IMR-90 (cell line): ENCODE measurements around the gene INPP5E. TPM values are rescaled to one million over a fixed set of nuclear protein-coding genes. Genes with fewer than 3 reads are reported as not detected.

Experiments
- ATAC-seq: fragments of 200-7000 bp; cut with Tn5 transposase; 2 replicates; pipeline ENCODE4 v1.9.1; 2020; ENCODE audit warnings: low read depth, mild to moderate bottlenecking, moderate library complexity
- BruUV-seq: library from RNA; stranded (reverse); fragments of 400-500 nt; replicated peaks from 2 replicates; lab custom pipeline; 2021; lab: Mats Ljungman, UMichigan
- CTCF ChIA-PET: fragments of 300-600 bp; formaldehyde crosslinking; extraction: SDS; loops from one replicate; lab custom pipeline; 2021; ENCODE audit warnings: antibody characterized with exemption; lab: Yijun Ruan, JAX
- POLR2A ChIA-PET: fragments of 300-600 bp; sonication (Branson Sonifier 250); formaldehyde crosslinking; loops from one replicate; lab custom pipeline; 2022; ENCODE audit warnings: antibody characterized with exemption; ENCODE audit not compliant: unreplicated experiment; lab: Charles Lee
- DNase-seq: peaks from one replicate; pipeline ENCODE4 v3.0.0; 2013
- H2AFZ ChIP-seq: replicated peaks from 2 replicates; pipeline ENCODE3; 2013; ENCODE audit warnings: low read length, mild to moderate bottlenecking; ENCODE audit not compliant: poor library complexity
- H2AK5ac ChIP-seq: 2 replicates; pipeline ENCODE4 v1.6.1; 2013; ENCODE audit warnings: low read depth, low read length, inconsistent platforms
- H2AK9ac ChIP-seq: replicated peaks from 2 replicates; pipeline ENCODE3; 2013; ENCODE audit warnings: mild to moderate bottlenecking, low read depth, low read length, moderate library complexity; ENCODE audit not compliant: poor library complexity
- H2BK120ac ChIP-seq: 2 replicates; pipeline ENCODE4 v1.6.1; 2013; ENCODE audit warnings: low read depth, low read length, inconsistent platforms
- H2BK15ac ChIP-seq: 3 replicates; pipeline ENCODE4 v1.6.1; 2013; ENCODE audit warnings: low read depth, low read length, inconsistent platforms
- H2BK20ac ChIP-seq: 2 replicates; pipeline ENCODE4 v1.6.1; 2013; ENCODE audit warnings: low read depth, mild to moderate bottlenecking, inconsistent platforms, low read length, moderate library complexity
- H2BK5ac ChIP-seq: 2 replicates; pipeline ENCODE4 v1.6.1; 2013; ENCODE audit warnings: mild to moderate bottlenecking, low read depth, low read length, inconsistent platforms; ENCODE audit not compliant: poor library complexity, severe bottlenecking
- H3K14ac ChIP-seq: replicated peaks from 2 replicates; pipeline ENCODE4 v1.6.1; 2013; ENCODE audit warnings: low read depth, low read length, inconsistent platforms
- H3K18ac ChIP-seq: 2 replicates; pipeline ENCODE4 v1.6.1; 2013; ENCODE audit warnings: low read depth, low read length, control low read depth
- H3K23ac ChIP-seq: 2 replicates; pipeline ENCODE4 v1.6.1; 2013; ENCODE audit warnings: low read depth, low read length, inconsistent platforms
- H3K27ac ChIP-seq: 2 replicates; pipeline ENCODE4 v1.5.1; 2013; ENCODE audit warnings: mild to moderate bottlenecking, control low read depth, low read length; ENCODE audit not compliant: insufficient read depth
- H3K27me3 ChIP-seq: 2 replicates; pipeline ENCODE4 v1.6.1; 2013; ENCODE audit warnings: low read length; ENCODE audit not compliant: control insufficient read depth, insufficient read depth
- H3K36me3 ChIP-seq: 2 replicates; pipeline ENCODE4 v1.6.1; 2013; ENCODE audit warnings: low read length, mixed read lengths; ENCODE audit not compliant: control insufficient read depth, insufficient read depth
- H3K4ac ChIP-seq: 2 replicates; pipeline ENCODE4 v1.6.1; 2013; ENCODE audit warnings: low read depth, low read length, inconsistent platforms
- H3K4me1 ChIP-seq: 2 replicates; pipeline ENCODE4 v1.6.1; 2013; ENCODE audit warnings: low read length, mixed read lengths; ENCODE audit not compliant: control insufficient read depth, insufficient read depth
- H3K4me2 ChIP-seq: 2 replicates; pipeline ENCODE4 v1.6.1; 2013; ENCODE audit warnings: low read depth, mild to moderate bottlenecking, control low read depth, low read length, moderate library complexity
- H3K4me3 ChIP-seq: 2 replicates; pipeline ENCODE4 v1.5.1; 2013; ENCODE audit warnings: low read depth, mild to moderate bottlenecking, control low read depth, low read length, moderate library complexity; ENCODE audit not compliant: insufficient read depth
- H3K56ac ChIP-seq: 2 replicates; pipeline ENCODE4 v1.6.1; 2013; ENCODE audit warnings: low read length, inconsistent platforms; ENCODE audit not compliant: insufficient read depth; ENCODE audit errors: extremely low read depth
- H3K79me1 ChIP-seq, 2 experiments: 2 replicates each; pipeline ENCODE4 v1.6.1; 2013; ENCODE audit warnings: low read length in 2 of 2, inconsistent platforms in 1 of 2, low read depth in 1 of 2
- H3K9ac ChIP-seq: 2 replicates; pipeline ENCODE4 v1.6.1; 2013; ENCODE audit warnings: low read depth, low read length, control low read depth
- H3K9me1 ChIP-seq: 2 replicates; pipeline ENCODE4 v1.6.1; 2013; ENCODE audit warnings: low read length, inconsistent platforms; ENCODE audit not compliant: insufficient read depth
- H3K9me3 ChIP-seq: 2 replicates; pipeline ENCODE4 v1.6.1; 2013; ENCODE audit warnings: low read length; ENCODE audit not compliant: control insufficient read depth, insufficient read depth
- H4K20me1 ChIP-seq: 2 replicates; pipeline ENCODE4 v1.6.1; 2013; ENCODE audit warnings: low read length, inconsistent platforms; ENCODE audit not compliant: insufficient read depth
- H4K5ac ChIP-seq: 2 replicates; pipeline ENCODE4 v1.6.1; 2013; ENCODE audit warnings: mild to moderate bottlenecking, low read depth, low read length, control low read depth
- H4K8ac ChIP-seq, 2 experiments: 2 replicates each; pipeline ENCODE4 v1.6.1; 2013; ENCODE audit warnings: low read depth in 2 of 2, low read length in 2 of 2, control low read depth in 1 of 2, inconsistent platforms in 1 of 2
- H4K91ac ChIP-seq: 2 replicates; pipeline ENCODE4 v1.6.1; 2013; ENCODE audit warnings: low read depth, low read length, inconsistent platforms; ENCODE audit not compliant: insufficient read depth
- BHLHE40 ChIP-seq: fragments of 150-350 bp; IDR thresholded peaks from 2 replicates; pipeline ENCODE4 v1.6.1; 2016; ENCODE audit warnings: mild to moderate bottlenecking, low read depth, low read length
- CTCF ChIP-seq: conservative IDR thresholded peaks from 2 replicates; pipeline ENCODE4 v1.5.1; 2012; ENCODE audit warnings: mild to moderate bottlenecking, low read depth, low read length, improper control_type of control experiment
- MAFK ChIP-seq: IDR thresholded peaks from 2 replicates; pipeline ENCODE4 v1.6.1; 2012; ENCODE audit warnings: low read depth, low read length, improper control_type of control experiment
- MXI1 ChIP-seq: IDR thresholded peaks from 2 replicates; pipeline ENCODE4 v1.6.1; 2012; ENCODE audit warnings: low read depth, mild to moderate bottlenecking, low read length, moderate library complexity, borderline replicate concordance
- NFE2L2 ChIP-seq: fragments of 150-350 bp; IDR thresholded peaks from 2 replicates; pipeline ENCODE4 v1.6.1; 2016; ENCODE audit warnings: low read depth, mild to moderate bottlenecking, low read length
- RAD21 ChIP-seq: IDR thresholded peaks from 2 replicates; pipeline ENCODE4 v1.6.1; 2012; ENCODE audit warnings: low read length, improper control_type of control experiment
- RCOR1 ChIP-seq: IDR thresholded peaks from 2 replicates; pipeline ENCODE4 v1.6.1; 2012; ENCODE audit warnings: mild to moderate bottlenecking, low read length, improper control_type of control experiment; ENCODE audit not compliant: insufficient replicate concordance
- SMC3 ChIP-seq: fragments of 150-350 bp; IDR thresholded peaks from 2 replicates; pipeline ENCODE4 v1.6.1; 2016; ENCODE audit warnings: low read depth, mild to moderate bottlenecking, antibody characterized with exemption, low read length, moderate library complexity
- WGBS, 2 experiments: methylation state at CpG; one replicate each; pipeline versions ENCODE4 v1.1.5 to v1.1.7; 2013; ENCODE audit warnings: missing lambda C conversion rate in 2 of 2; ENCODE audit not compliant: insufficient read length in 1 of 2; ENCODE audit errors: extremely low coverage in 2 of 2; 5-methylcytosine and 5-hydroxymethylcytosine counted together
- dilution Hi-C: fragments of 300-500 bp; cut with HindIII; formaldehyde crosslinking; loops from one replicate; pipeline ENCODE4 v1.14.3; 2018; ENCODE audit warnings: low sequenced_read_pairs; ENCODE audit not compliant: unreplicated experiment
- in situ Hi-C: fragments of 300-500 bp; cut with MboI; formaldehyde crosslinking; loops from 3 replicates; pipeline ENCODE4 v1.14.3; 2019; ENCODE audit warnings: low sequenced_read_pairs, inconsistent platforms, mixed read lengths
- intact Hi-C: fragments of 100-400 bp; cut with micrococcal nuclease; formaldehyde crosslinking; loops from 2 replicates; pipeline ENCODE4 v1.10.0; 2022
- polyA plus RNA-seq, 3 experiments: library from polyadenylated mRNA; depleted of rRNA; stranded (reverse); fragments of >200 nt; gene quantifications; 2 replicates each; pipeline ENCODE4 v1.2.3, GENCODE V29; 2012; ENCODE audit warnings: low replicate concordance in 1 of 3
- total RNA-seq: library from RNA; depleted of rRNA; stranded (reverse); fragments of >200 nt; gene quantifications from 2 replicates; pipeline ENCODE4 v1.2.3, GENCODE V29; 2012
- TF ChIP-seq, protein P1 (sequence below): fragments of 150-350 bp; IDR thresholded peaks from 2 replicates; pipeline ENCODE4 v1.6.1; 2017; ENCODE audit warnings: mild to moderate bottlenecking, antibody characterized with exemption, low read length, low read depth
- TF ChIP-seq, protein P2 (sequence below): fragments of 150-350 bp; IDR thresholded peaks from 2 replicates; pipeline ENCODE4 v1.6.1; 2016; ENCODE audit warnings: low read depth, mild to moderate bottlenecking, low read length, moderate library complexity, borderline replicate concordance

INPP5E gene
- total and polyA plus RNA-seq, 2 of the 4 experiments (the other 2 are of a cell fraction): 1.6 to 9.4 TPM

DNA sequence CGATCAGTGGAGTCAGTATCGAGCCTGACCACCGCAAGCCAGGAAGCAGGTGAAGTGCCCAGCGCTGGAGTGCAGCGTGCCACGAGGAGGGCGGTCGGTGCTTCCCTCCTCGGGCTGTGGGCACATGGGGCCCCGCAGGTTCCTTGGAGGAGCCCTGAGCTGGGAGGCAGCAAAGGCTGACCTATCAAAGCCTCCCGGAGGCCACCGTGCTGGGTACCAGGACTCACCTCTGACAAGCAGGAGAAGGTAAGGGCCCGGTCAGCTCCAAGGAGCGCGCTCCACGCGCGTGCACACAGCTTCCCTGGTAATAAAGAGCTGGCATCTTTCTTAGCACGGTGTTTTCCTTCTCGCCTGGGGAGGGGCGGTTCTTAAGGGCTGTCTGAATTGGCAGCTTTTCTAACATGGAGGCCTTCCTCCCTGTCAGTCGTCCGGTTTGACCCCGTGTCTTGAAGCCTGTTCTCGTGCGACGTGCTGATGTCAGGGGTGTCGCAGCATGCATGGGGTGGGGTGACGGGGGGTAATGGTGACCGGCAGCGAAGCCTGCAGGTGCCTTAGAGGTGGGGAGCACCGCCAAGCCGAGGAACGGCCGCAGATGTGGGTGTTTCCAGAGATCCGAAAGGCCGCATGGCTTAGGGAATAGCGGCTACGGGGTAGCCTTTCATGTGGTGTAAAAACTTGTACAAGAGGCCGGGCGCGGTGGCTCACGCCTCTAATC, 16.1 kb downstream of the INPP5E start:
- Histone ChIP-seq H3K27ac (no peak overlapping the region), H2BK120ac (no peak overlapping the region), H3K79me1 (no peaks in the 10 kb centered on the region; a peak in 1 of 4 replicates), H4K8ac (no peak overlapping the region), H3K4me3 (no peak overlapping the region), H3K27me3 (no peaks in the 10 kb centered on the region), H4K20me1 (peaks cover 6% of the 10 kb centered on the region; the same call in 1 of the 2 replicates), H3K9me3 (no peaks in the 10 kb centered on the region), H2BK5ac (no peak overlapping the region), H3K9ac (no peak overlapping the region), H4K5ac (no peak overlapping the region), H2AK5ac (no peak overlapping the region), H3K23ac (no peak overlapping the region), H3K4ac (no peak overlapping the region), H2BK15ac (no peak overlapping the region), H3K18ac (no peak overlapping the region), H3K14ac (no peak overlapping the region), H4K91ac (no peak overlapping the region), H3K36me3 (peaks cover 57% of the 10 kb centered on the region), H2BK20ac (no peak overlapping the region), H3K4me1 (no peaks in the 10 kb centered on the region), H2AFZ (no peak overlapping the region), H3K4me2 (no peak overlapping the region), H3K9me1 (no peaks in the 10 kb centered on the region), H3K56ac (no peak overlapping the region), H2AK9ac (no peak overlapping the region)
- in situ Hi-C loops (no loop called here), intact Hi-C loops (no loop called here), dilution Hi-C loops (no loop called here)
- TF ChIP-seq RAD21 (no peak), SMC3 (no peak), MAFK (no peak), NFE2L2 (no peak), RCOR1 (no peak), MXI1 (no peak), BHLHE40 (no peak), CTCF (no peak)
- TF ChIP-seq, protein P1, sequence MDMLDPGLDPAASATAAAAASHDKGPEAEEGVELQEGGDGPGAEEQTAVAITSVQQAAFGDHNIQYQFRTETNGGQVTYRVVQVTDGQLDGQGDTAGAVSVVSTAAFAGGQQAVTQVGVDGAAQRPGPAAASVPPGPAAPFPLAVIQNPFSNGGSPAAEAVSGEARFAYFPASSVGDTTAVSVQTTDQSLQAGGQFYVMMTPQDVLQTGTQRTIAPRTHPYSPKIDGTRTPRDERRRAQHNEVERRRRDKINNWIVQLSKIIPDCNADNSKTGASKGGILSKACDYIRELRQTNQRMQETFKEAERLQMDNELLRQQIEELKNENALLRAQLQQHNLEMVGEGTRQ: no peak
- TF ChIP-seq, protein P2, sequence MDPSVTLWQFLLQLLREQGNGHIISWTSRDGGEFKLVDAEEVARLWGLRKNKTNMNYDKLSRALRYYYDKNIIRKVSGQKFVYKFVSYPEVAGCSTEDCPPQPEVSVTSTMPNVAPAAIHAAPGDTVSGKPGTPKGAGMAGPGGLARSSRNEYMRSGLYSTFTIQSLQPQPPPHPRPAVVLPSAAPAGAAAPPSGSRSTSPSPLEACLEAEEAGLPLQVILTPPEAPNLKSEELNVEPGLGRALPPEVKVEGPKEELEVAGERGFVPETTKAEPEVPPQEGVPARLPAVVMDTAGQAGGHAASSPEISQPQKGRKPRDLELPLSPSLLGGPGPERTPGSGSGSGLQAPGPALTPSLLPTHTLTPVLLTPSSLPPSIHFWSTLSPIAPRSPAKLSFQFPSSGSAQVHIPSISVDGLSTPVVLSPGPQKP: no peak
- no TSS peak for BruUV-seq
- ATAC-seq: no peak
- no peak for DNase-seq
- ChIA-PET POLR2A (no interaction called here), CTCF (interaction anchor here (1.3 kb wide), 1 partner anchor 17 kb away, joined by 3 read pairs; no protein-coding TSS in a partner anchor)
- WGBS, 2 experiments: 100% methylated on average over 7 of the region's 43 CpGs; no CpG with 5 or more reads in 1 of the 2 experiments
